Stomach smooth muscle (tissue), 2 donors: ENCODE data around the gene MBOAT7.
"Not testable (repeated sequence)": the region's sequence is repeated elsewhere in the genome, so short reads cannot be mapped to it uniquely, and the experiment has no call there.

Experiments
- H3K27ac ChIP-seq: one replicate; pipeline ENCODE4 v1.7.0; 2013; ENCODE audit warnings: mild to moderate bottlenecking, low read length, inconsistent platforms
- H3K27me3 ChIP-seq, 2 donors: one replicate each; pipeline ENCODE4 v1.7.0; 2013; ENCODE audit warnings: low read length in 2 of 2; ENCODE audit not compliant: insufficient read depth in 2 of 2, control insufficient read depth in 1 of 2
- H3K36me3 ChIP-seq, 2 donors: one replicate each; pipeline ENCODE4 v1.7.0; 2013; ENCODE audit warnings: low read length in 2 of 2; ENCODE audit not compliant: control insufficient read depth in 2 of 2, insufficient read depth in 2 of 2
- H3K4me1 ChIP-seq: one replicate; pipeline ENCODE4 v1.7.0; 2013; ENCODE audit warnings: low read length; ENCODE audit not compliant: control insufficient read depth, insufficient read depth
- H3K4me3 ChIP-seq, 2 donors: one replicate each; pipeline ENCODE4 v1.7.0; 2013; ENCODE audit warnings: low read length in 2 of 2
- H3K9ac ChIP-seq, 2 donors: one replicate each; pipeline ENCODE4 v1.7.0; 2013; ENCODE audit warnings: low read length in 2 of 2, mild to moderate bottlenecking in 1 of 2
- H3K9me3 ChIP-seq, 2 donors: one replicate each; pipeline ENCODE4 v1.7.0; 2013; ENCODE audit warnings: low read length in 2 of 2; ENCODE audit not compliant: control insufficient read depth in 2 of 2
- donor health status: healthy.
- donor health status: Pancreatic carcinoma.

The MBOAT7 gene

GRCh38 chr19:54186934-54187381 lies 2.4 kb downstream of the MBOAT7 start:
- H3K9me3 ChIP-seq, result no peaks in the 10 kb centered on the region
- peak overlapping the region in 1 of 2 donors; percentile 13 for H3K9ac ChIP-seq
- H3K27me3 ChIP-seq, result no peaks in the 10 kb centered on the region
- peaks cover 0 to 8% of the 10 kb centered on the region in 2 donors for H3K36me3 ChIP-seq
- peaks cover 18% of the 10 kb centered on the region for H3K4me1 ChIP-seq
- no peak overlapping the region for H3K4me3 ChIP-seq
- H3K27ac ChIP-seq, result no peak overlapping the region

DNA sequence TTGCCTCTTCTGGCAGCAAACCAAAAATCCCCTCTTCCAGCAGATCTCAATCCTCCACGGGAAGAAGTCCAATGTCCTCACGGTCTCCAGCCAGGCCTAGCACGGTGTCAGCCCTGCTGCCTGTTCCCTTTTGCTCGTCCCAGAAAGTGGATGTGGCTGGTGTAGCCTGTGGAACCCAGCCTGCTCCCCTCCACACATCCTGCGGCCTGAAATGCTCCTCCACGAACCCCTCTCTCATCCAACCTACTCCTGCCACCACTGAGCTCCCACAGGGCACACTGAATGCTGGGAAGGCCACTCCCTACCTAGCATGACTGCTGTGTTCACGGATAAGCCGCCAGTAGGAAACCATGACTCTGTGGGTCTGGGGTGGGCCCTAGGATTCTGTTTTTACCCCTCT lies 3.0 kb downstream of the MBOAT7 start:
- Histone ChIP-seq H3K27me3 (no peaks in the 10 kb centered on the region), H3K4me1 (peaks cover 12% of the 10 kb centered on the region), H3K36me3 (peaks cover 0 to 8% of the 10 kb centered on the region in 2 donors), H3K9me3 (no peaks in the 10 kb centered on the region), H3K4me3 (no peak overlapping the region), H3K9ac (no peak overlapping the region), H3K27ac (no peak overlapping the region)

DNA sequence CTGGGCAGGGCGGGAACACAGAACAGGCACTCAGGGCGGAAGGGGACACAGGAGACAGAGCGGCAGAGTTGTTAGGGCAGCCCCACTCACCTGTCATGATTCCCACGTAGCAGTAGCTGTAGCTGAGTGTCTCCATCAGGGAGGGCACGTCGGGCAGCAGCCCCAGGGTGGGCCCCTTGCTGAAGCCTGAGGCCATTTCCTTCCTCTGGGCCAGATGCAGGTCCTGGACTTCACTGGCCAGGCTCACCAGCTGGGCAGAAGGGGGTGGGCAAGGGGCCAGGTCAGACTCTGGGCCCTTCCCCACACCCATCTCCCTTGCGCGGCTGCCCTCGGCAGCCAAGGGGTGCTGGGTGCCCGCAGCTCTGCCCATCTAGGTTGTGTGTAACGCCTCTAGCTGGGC lies 5.9 kb downstream of the MBOAT7 start:
- peaks cover 0 to 11% of the 10 kb centered on the region in 2 donors for H3K36me3 ChIP-seq
- H3K9ac ChIP-seq, result no peak overlapping the region
- H3K27me3 ChIP-seq, result no peaks in the 10 kb centered on the region
- no peak overlapping the region for H3K4me3 ChIP-seq
- peaks cover 5% of the 10 kb centered on the region for H3K4me1 ChIP-seq
- no peak overlapping the region for H3K27ac ChIP-seq
- H3K9me3 ChIP-seq, result no peaks in the 10 kb centered on the region

DNA sequence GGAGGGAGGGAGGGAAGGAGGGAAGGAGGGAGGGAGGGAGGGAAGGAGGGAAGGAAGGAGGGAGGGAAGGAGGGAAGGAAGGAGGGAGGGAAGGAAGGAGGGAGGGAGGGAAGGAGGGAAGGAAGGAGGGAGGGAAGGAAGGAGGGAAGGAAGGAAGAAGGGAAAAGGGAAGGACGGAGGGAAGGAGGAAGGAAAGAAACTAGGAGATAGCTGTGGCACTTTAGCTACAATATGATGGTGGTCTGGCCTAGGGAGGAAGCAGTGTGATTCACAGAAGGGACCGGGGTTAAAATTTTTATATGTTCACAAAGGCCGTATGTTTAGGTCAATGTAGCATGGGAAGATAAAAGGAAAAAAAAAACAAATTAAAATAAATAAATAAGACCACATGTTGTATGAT lies 7.5 kb downstream of the MBOAT7 start:
- not testable (repeated sequence) for H3K27ac ChIP-seq, H3K4me3 ChIP-seq, H3K9ac ChIP-seq, H3K27me3 ChIP-seq, H3K9me3 ChIP-seq, H3K4me1 ChIP-seq
- peaks cover 0 to 11% of the 10 kb centered on the region in 2 donors for H3K36me3 ChIP-seq

GRCh38 chr19:54180691-54181091 lies 8.7 kb downstream of the MBOAT7 start:
- Histone ChIP-seq H3K4me3 (no peak overlapping the region), H3K27me3 (no peaks in the 10 kb centered on the region), H3K36me3 (peaks cover 0 to 10% of the 10 kb centered on the region in 2 donors), H3K9ac (no peak overlapping the region), H3K27ac (no peak overlapping the region), H3K4me1 (no peaks in the 10 kb centered on the region), H3K9me3 (no peaks in the 10 kb centered on the region)

- no peaks in the 10 kb centered on the region for H3K9me3 ChIP-seq
- H3K27ac ChIP-seq, result no peak overlapping the region
- peaks cover 0 to 10% of the 10 kb centered on the region in 2 donors for H3K36me3 ChIP-seq
- H3K4me3 ChIP-seq, result no peak overlapping the region
- H3K9ac ChIP-seq, result no peak overlapping the region
- H3K4me1 ChIP-seq, result no peaks in the 10 kb centered on the region
- H3K27me3 ChIP-seq, result no peaks in the 10 kb centered on the region
These were observed 9.4 kb downstream of the MBOAT7 start for GRCh38 chr19:54179921-54180461.

DNA sequence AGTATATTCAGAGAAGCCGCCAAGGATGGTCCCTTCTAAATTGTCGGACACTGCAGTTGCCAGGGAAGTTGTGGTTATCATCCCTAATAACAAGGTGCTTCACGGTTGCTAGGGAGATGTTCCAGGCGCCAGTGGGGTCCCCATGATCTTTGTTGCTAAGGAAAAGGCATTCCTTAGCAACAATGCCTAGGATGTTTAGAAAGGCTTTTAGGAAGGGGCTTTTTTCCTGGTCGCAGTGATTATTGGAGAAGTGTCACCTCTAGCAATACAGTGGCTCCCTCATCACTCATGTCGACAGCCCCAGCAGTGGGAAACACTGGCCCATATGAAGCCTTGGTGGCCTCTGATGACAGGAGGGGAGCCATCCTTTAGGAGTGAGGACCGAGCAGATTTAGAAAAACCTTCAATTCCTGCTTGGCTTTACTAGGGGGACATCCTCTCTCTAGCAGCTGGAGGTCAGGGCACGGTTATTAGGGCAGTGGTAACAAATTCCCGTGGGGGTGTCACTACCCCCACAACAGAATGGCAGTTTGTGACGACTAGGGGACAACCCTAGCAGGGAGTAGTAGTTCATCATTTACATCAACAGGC lies 10.0 kb downstream of the MBOAT7 start:
- Histone ChIP-seq H3K4me3 (no peak overlapping the region), H3K36me3 (peaks cover 0 to 10% of the 10 kb centered on the region in 2 donors), H3K4me1 (no peaks in the 10 kb centered on the region), H3K9ac (no peak overlapping the region), H3K27me3 (no peaks in the 10 kb centered on the region), H3K9me3 (no peaks in the 10 kb centered on the region), H3K27ac (no peak overlapping the region)

DNA sequence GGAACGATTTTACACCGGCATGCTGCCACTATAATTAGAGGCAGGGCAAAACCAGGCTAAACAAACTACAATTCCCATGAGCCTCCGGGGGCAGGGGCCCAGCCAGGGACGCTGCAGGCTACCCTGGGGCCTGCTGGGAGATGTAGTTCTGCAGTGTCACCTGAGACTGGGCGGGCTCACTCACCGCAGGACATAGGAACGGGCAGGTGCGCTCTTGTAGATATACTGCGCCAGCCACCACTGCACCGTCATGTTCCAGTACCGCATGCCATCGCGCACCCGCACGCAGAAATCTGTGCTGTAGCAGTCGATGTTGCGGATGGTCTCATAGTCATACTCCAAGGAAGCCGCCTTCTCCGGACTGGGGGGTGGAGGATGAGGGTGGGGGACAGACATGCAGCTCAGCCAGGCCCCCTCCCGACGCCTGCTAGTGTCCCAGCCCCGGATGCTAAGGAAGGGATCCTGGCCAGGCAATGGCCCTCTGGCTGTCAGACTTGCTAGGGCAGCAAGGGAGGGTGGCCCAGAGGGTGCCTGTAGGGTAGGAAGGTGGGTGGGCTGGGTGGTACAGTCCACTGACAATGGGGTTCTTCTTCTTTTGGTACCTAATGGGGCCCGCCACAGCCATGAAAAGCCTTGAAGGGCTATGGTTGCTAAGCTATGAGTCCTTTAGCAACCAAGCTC lies 10.7 kb downstream of the MBOAT7 start:
- H3K36me3 ChIP-seq, result peaks cover 0 to 10% of the 10 kb centered on the region in 2 donors
- no peak overlapping the region for H3K9ac ChIP-seq
- no peak overlapping the region for H3K4me3 ChIP-seq
- H3K27ac ChIP-seq, result no peak overlapping the region
- no peaks in the 10 kb centered on the region for H3K4me1 ChIP-seq
- H3K27me3 ChIP-seq, result peaks cover 0 to 2% of the 10 kb centered on the region in 2 donors
- no peaks in the 10 kb centered on the region for H3K9me3 ChIP-seq

- peaks cover 0 to 2% of the 10 kb centered on the region in 2 donors for H3K36me3 ChIP-seq
- no peak overlapping the region for H3K4me3 ChIP-seq
- H3K9ac ChIP-seq, result no peak overlapping the region
- no peaks in the 10 kb centered on the region for H3K4me1 ChIP-seq
- H3K27me3 ChIP-seq, result peaks cover 6 to 8% of the 10 kb centered on the region in 2 donors
- no peak overlapping the region for H3K27ac ChIP-seq
- H3K9me3 ChIP-seq, result no peaks in the 10 kb centered on the region
These were observed 15.2 kb downstream of the MBOAT7 start for GRCh38 chr19:54173951-54174834.

- no peak overlapping the region for H3K9ac ChIP-seq
- H3K27me3 ChIP-seq, result peaks cover 6 to 8% of the 10 kb centered on the region in 2 donors
- peaks cover 0 to 2% of the 10 kb centered on the region in 2 donors for H3K36me3 ChIP-seq
- H3K9me3 ChIP-seq, result no peaks in the 10 kb centered on the region
- H3K4me3 ChIP-seq, result no peak overlapping the region
- H3K4me1 ChIP-seq, result peaks cover 2% of the 10 kb centered on the region
- no peak overlapping the region for H3K27ac ChIP-seq
These were observed 16.1 kb downstream of the MBOAT7 start for GRCh38 chr19:54173359-54173699.
